Transverse colon (tissue), 3 donors: ENCODE measurements around the gene ADIPOR2.

ENCODE experiments used
- EP300 ChIP-seq: sonication (generic); formaldehyde crosslinking; IDR thresholded peaks from one replicate; pipeline ENCODE4 v1.6.1; 2017; ENCODE audit warnings: antibody characterized with exemption, low read depth
- TF ChIP-seq, protein P1 (sequence below), 5 experiments: fragments of 200-600 bp in 3 of 5; fragments of 450-650 bp in 2 of 5; sonication (generic) in 3 of 5; IDR thresholded peaks; 1 replicate in 2 of 5; 2 replicates in 3 of 5; pipeline ENCODE4 v1.5.1; 2016 to 2017; ENCODE audit warnings: antibody characterized with exemption in 5 of 5, inconsistent platforms in 3 of 5, mild to moderate bottlenecking in 2 of 5, moderate library complexity in 1 of 5

DNA sequence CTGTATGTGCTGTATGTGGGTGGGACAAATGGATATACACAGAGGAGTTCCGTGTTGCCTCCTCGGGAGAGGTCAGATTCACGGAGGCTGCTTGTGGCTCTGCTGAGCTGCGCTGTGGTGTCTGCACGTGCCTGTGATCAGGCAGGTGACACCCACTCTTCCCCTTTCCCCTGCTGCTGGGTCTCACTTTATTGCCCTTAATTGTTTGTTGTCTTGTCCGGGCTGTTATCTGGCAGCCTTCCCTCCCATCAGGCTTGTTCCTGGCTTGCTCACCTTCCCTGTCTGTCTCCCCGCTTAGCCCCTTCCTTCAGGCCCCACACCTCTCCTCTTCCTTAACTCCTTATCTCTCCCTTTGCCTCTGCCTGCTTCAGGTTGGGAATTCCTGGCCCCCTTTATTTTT, 48.4 kb upstream of the ADIPOR2 start:
- TF ChIP-seq EP300, result no peak
- TF ChIP-seq, protein P1, sequence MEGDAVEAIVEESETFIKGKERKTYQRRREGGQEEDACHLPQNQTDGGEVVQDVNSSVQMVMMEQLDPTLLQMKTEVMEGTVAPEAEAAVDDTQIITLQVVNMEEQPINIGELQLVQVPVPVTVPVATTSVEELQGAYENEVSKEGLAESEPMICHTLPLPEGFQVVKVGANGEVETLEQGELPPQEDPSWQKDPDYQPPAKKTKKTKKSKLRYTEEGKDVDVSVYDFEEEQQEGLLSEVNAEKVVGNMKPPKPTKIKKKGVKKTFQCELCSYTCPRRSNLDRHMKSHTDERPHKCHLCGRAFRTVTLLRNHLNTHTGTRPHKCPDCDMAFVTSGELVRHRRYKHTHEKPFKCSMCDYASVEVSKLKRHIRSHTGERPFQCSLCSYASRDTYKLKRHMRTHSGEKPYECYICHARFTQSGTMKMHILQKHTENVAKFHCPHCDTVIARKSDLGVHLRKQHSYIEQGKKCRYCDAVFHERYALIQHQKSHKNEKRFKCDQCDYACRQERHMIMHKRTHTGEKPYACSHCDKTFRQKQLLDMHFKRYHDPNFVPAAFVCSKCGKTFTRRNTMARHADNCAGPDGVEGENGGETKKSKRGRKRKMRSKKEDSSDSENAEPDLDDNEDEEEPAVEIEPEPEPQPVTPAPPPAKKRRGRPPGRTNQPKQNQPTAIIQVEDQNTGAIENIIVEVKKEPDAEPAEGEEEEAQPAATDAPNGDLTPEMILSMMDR (IDR thresholded peaks at IDR 0.05), result no peak
